H1 (cell line): ENCODE results near the gene VENTX. TPM values are rescaled to one million over a fixed set of nuclear protein-coding genes. Genes with fewer than 3 reads are reported as not detected.

Source experiments
- CTCF ChIA-PET: fragments of 300-600 bp; sonication (Branson Sonifier 250); formaldehyde crosslinking; loops from one replicate; lab custom pipeline; 2021; ENCODE audit not compliant: partially characterized antibody; lab: Charles Lee
- POLR2A ChIA-PET: fragments of 300-600 bp; sonication (Branson Sonifier 250); formaldehyde crosslinking; loops from one replicate; lab custom pipeline; 2021; ENCODE audit warnings: inconsistent platforms; ENCODE audit not compliant: partially characterized antibody; lab: Charles Lee
- DNase-seq, 2 experiments: peaks; one replicate each; pipeline versions ENCODE4 v3.0.0 to v3.0.0-alpha.2; 2010 to 2022; ENCODE audit warnings: low spot score in 2 of 2, low read depth in 1 of 2, mixed read lengths in 1 of 2
- FAIRE-seq: peaks from 2 replicates; lab custom pipeline; 2011; peaks lifted over from hg19 to GRCh38; lab: Jason Lieb, UNC
- H2AFZ ChIP-seq: 2 replicates; pipeline ENCODE4 v1.8.1; 2012; ENCODE audit warnings: low read length, inconsistent platforms
- H2AK5ac ChIP-seq: 2 replicates; pipeline ENCODE4 v1.6.1; 2013; ENCODE audit warnings: low read depth, low read length
- H2BK120ac ChIP-seq: replicated peaks from 2 replicates; pipeline ENCODE3; 2013; ENCODE audit warnings: low read depth, low read length, inconsistent platforms
- H2BK12ac ChIP-seq: 2 replicates; pipeline ENCODE4 v1.6.1; 2013; ENCODE audit warnings: low read depth, low read length
- H2BK15ac ChIP-seq: 2 replicates; pipeline ENCODE4 v1.6.1; 2013; ENCODE audit warnings: low read length
- H2BK20ac ChIP-seq: 2 replicates; pipeline ENCODE4 v1.6.1; 2013; ENCODE audit warnings: low read length
- H2BK5ac ChIP-seq: 2 replicates; pipeline ENCODE4 v1.6.1; 2013; ENCODE audit warnings: low read depth, low read length
- H3K14ac ChIP-seq: 2 replicates; pipeline ENCODE4 v1.6.1; 2013; ENCODE audit warnings: inconsistent platforms; ENCODE audit not compliant: insufficient read length
- H3K18ac ChIP-seq: 2 replicates; pipeline ENCODE4 v1.6.1; 2013; ENCODE audit warnings: low read length; ENCODE audit errors: extremely low read depth
- H3K23ac ChIP-seq: 2 replicates; pipeline ENCODE4 v1.6.1; 2013; ENCODE audit warnings: inconsistent platforms; ENCODE audit not compliant: insufficient read length
- H3K23me2 ChIP-seq: 2 replicates; pipeline ENCODE4 v1.6.1; 2013; ENCODE audit warnings: low read depth, low read length
- H3K27ac ChIP-seq: 2 replicates; pipeline ENCODE4 v1.6.1; 2011; ENCODE audit warnings: low read depth, low read length, inconsistent platforms
- H3K27me3 ChIP-seq, 4 experiments: replicated peaks in 1 of 4; 1 replicate in 1 of 4; 2 replicates in 3 of 4; pipeline versions ENCODE4 v1.6.1 to v1.8.1; 2011 to 2013; ENCODE audit warnings: low read length in 3 of 4, mild to moderate bottlenecking in 3 of 4, inconsistent platforms in 2 of 4, mixed read lengths in 2 of 4, moderate library complexity in 1 of 4; ENCODE audit not compliant: control insufficient read depth in 3 of 4, insufficient read depth in 3 of 4; ENCODE audit errors: extremely low read depth in 1 of 4
- H3K36me3 ChIP-seq, 4 experiments: 2 replicates each; pipeline versions ENCODE4 v1.6.1 to v1.8.1; 2011 to 2013; ENCODE audit warnings: mild to moderate bottlenecking in 4 of 4, low read length in 3 of 4, moderate library complexity in 2 of 4, control low read depth in 1 of 4, inconsistent platforms in 1 of 4; ENCODE audit not compliant: insufficient read depth in 4 of 4, control insufficient read depth in 2 of 4
- H3K4ac ChIP-seq: replicated peaks from 2 replicates; pipeline ENCODE3; 2013; ENCODE audit warnings: low read length, low read depth, mixed read lengths, inconsistent platforms; ENCODE audit not compliant: insufficient read length
- H3K4me1 ChIP-seq, 4 experiments: replicated peaks in 1 of 4; 1 replicate in 1 of 4; 2 replicates in 3 of 4; pipeline versions ENCODE4 v1.6.1 to v1.8.1; 2011 to 2013; ENCODE audit warnings: low read length in 3 of 4, inconsistent platforms in 2 of 4, mixed read lengths in 1 of 4; ENCODE audit not compliant: insufficient read depth in 4 of 4, control insufficient read depth in 3 of 4
- H3K4me2 ChIP-seq, 2 experiments: 2 replicates each; pipeline versions ENCODE4 v1.6.1 to v1.8.1; 2011 to 2013; ENCODE audit warnings: low read depth in 2 of 2, low read length in 2 of 2, control low read depth in 1 of 2, inconsistent platforms in 1 of 2, mild to moderate bottlenecking in 1 of 2; ENCODE audit not compliant: insufficient read depth in 1 of 2
- H3K4me3 ChIP-seq, 4 experiments: fragments of 200-600, 300-600 bp in 1 of 4; sonication (generic), shearing (Covaris generic), sonication (Bioruptor Twin) in 1 of 4; 2 replicates each; pipeline versions ENCODE4 v1.5.1 to v1.8.1; 2011 to 2016; ENCODE audit warnings: low read length in 4 of 4, low read depth in 3 of 4, control low read depth in 2 of 4, inconsistent platforms in 2 of 4, mild to moderate bottlenecking in 2 of 4, mixed read lengths in 1 of 4, moderate library complexity in 1 of 4; ENCODE audit not compliant: insufficient read depth in 2 of 4; ENCODE audit errors: extremely low read depth in 1 of 4
- H3K56ac ChIP-seq: replicated peaks from 2 replicates; pipeline ENCODE3; 2013; ENCODE audit warnings: low read depth, mild to moderate bottlenecking, mixed read lengths, low read length, inconsistent platforms; ENCODE audit not compliant: insufficient read length
- H3K79me1 ChIP-seq: 2 replicates; pipeline ENCODE4 v1.6.1; 2013; ENCODE audit warnings: low read depth, low read length, control low read depth
- H3K79me2 ChIP-seq, 2 experiments: 2 replicates each; pipeline versions ENCODE4 v1.6.1 to v1.8.1; 2012 to 2013; ENCODE audit warnings: low read length in 2 of 2, mild to moderate bottlenecking in 2 of 2, inconsistent platforms in 1 of 2; ENCODE audit not compliant: insufficient read depth in 2 of 2, control insufficient read depth in 1 of 2
- H3K9ac ChIP-seq, 4 experiments: replicated peaks in 1 of 4; 1 replicate in 1 of 4; 2 replicates in 3 of 4; pipeline versions ENCODE4 v1.6.1 to v1.8.1; 2011 to 2013; ENCODE audit warnings: low read depth in 3 of 4, low read length in 3 of 4, control low read depth in 2 of 4, mild to moderate bottlenecking in 2 of 4, moderate library complexity in 2 of 4, inconsistent platforms in 1 of 4; ENCODE audit errors: extremely low read depth in 1 of 4
- H3K9me3 ChIP-seq, 2 experiments: 2 replicates each; pipeline versions ENCODE4 v1.6.1 to v1.8.1; 2012 to 2013; ENCODE audit warnings: mild to moderate bottlenecking in 2 of 2, moderate library complexity in 2 of 2, control low read depth in 1 of 2, inconsistent platforms in 1 of 2, low read depth in 1 of 2, low read length in 1 of 2, mixed read lengths in 1 of 2; ENCODE audit not compliant: insufficient read depth in 2 of 2
- H4K20me1 ChIP-seq, 2 experiments: replicated peaks in 1 of 2; 2 replicates each; pipeline versions ENCODE3 to v1.8.1; 2011 to 2013; ENCODE audit warnings: inconsistent platforms in 2 of 2, low read length in 2 of 2, mild to moderate bottlenecking in 1 of 2; ENCODE audit not compliant: insufficient read depth in 2 of 2, control insufficient read depth in 1 of 2
- H4K5ac ChIP-seq: 2 replicates; pipeline ENCODE4 v1.6.1; 2013; ENCODE audit warnings: low read length, low read depth, mixed read lengths, inconsistent platforms; ENCODE audit not compliant: insufficient read length
- H4K8ac ChIP-seq: 2 replicates; pipeline ENCODE4 v1.8.0; 2013; ENCODE audit warnings: mild to moderate bottlenecking, moderate library complexity, low read length, inconsistent platforms; ENCODE audit not compliant: insufficient read depth; ENCODE audit errors: extremely low read depth
- H4K91ac ChIP-seq: replicated peaks from 2 replicates; pipeline ENCODE3; 2013; ENCODE audit warnings: low read length, mixed read lengths, inconsistent platforms; ENCODE audit not compliant: insufficient read length
- CHD2 ChIP-seq: IDR thresholded peaks from 2 replicates; pipeline ENCODE4 v1.6.1; 2012; ENCODE audit warnings: low read length, improper control_type of control experiment
- CTBP2 ChIP-seq: IDR thresholded peaks from 2 replicates; pipeline ENCODE4 v1.7.0; 2011; ENCODE audit warnings: borderline replicate concordance, mild to moderate bottlenecking, moderate library complexity, mixed read lengths, low read length; ENCODE audit not compliant: insufficient read depth, insufficient read length
- EGR1 ChIP-seq: IDR thresholded peaks from 2 replicates; pipeline ENCODE4 v1.6.1; 2011; ENCODE audit warnings: low read depth, low read length, borderline replicate concordance
- JUN ChIP-seq: IDR thresholded peaks from 2 replicates; pipeline ENCODE4 v1.6.1; 2011; ENCODE audit warnings: low read depth, mild to moderate bottlenecking, improper control_type of control experiment, low read length
- KDM1A ChIP-seq: fragments of 200-600, 300-600 bp; sonication (generic); IDR thresholded peaks from 2 replicates; pipeline ENCODE4 v1.7.1; 2016; ENCODE audit warnings: mild to moderate bottlenecking, low read length, borderline replicate concordance
- MAFK ChIP-seq: IDR thresholded peaks from 2 replicates; pipeline ENCODE4 v1.6.1; 2012; ENCODE audit warnings: low read depth, mild to moderate bottlenecking, improper control_type of control experiment, low read length
- POLR2AphosphoS5 ChIP-seq: IDR thresholded peaks from 2 replicates; pipeline ENCODE4 v1.6.1; 2011; ENCODE audit warnings: low read depth, low read length
- SIN3A ChIP-seq, 2 experiments: IDR thresholded peaks in 1 of 2; conservative IDR thresholded peaks in 1 of 2; 2 replicates each; pipeline ENCODE4 v1.6.1; 2011 to 2012; ENCODE audit warnings: low read length in 2 of 2, improper control_type of control experiment in 1 of 2, low read depth in 1 of 2, mild to moderate bottlenecking in 1 of 2
- TAF7 ChIP-seq: optimal IDR thresholded peaks from 2 replicates; pipeline ENCODE3; 2011; ENCODE audit warnings: low read depth, mild to moderate bottlenecking, inconsistent platforms, low read length, moderate library complexity, borderline replicate concordance
- WGBS, 2 experiments: shearing (Covaris generic) in 1 of 2; methylation state at CpG; one replicate each; pipeline versions ENCODE4 v1.1.6 to v1.1.7; 2013 to 2015; ENCODE audit warnings: low lambda C conversion rate in 2 of 2, mixed read lengths in 2 of 2, inconsistent platforms in 1 of 2, low coverage in 1 of 2, missing lambda C conversion rate in 1 of 2; ENCODE audit not compliant: insufficient replicate concordance in 2 of 2, insufficient coverage in 1 of 2, insufficient read length in 1 of 2; ENCODE audit errors: extremely low coverage in 1 of 2, missing lambda C conversion rate in 1 of 2; 5-methylcytosine and 5-hydroxymethylcytosine counted together
- polyA plus RNA-seq, 7 experiments: library from polyadenylated mRNA; depleted of rRNA in 3 of 7; stranded (reverse) in 5 of 7; unstranded in 2 of 7; fragments of >200 nt in 5 of 7; fragments of 200-250 nt in 2 of 7; gene quantifications; 1 replicate in 5 of 7; 2 replicates in 1 of 7; 4 replicates in 1 of 7; pipeline versions ENCODE4 v1.2.1 to v1.2.3, GENCODE V29; 2011 to 2013; ENCODE audit warnings: missing spikeins in 2 of 7, mixed read lengths in 2 of 7
- total RNA-seq: library from RNA; stranded (reverse); fragmentation: NEBNext Ultra II Directional; extraction: Animal tissue kit (Norgen Biotek cat#: 25700); gene quantifications from 2 replicates; pipeline ENCODE4 v1.2.1, GENCODE V29; 2021
- TF ChIP-seq, protein P1 (sequence below): IDR thresholded peaks from 2 replicates; pipeline ENCODE4 v1.6.1; 2012; ENCODE audit warnings: inconsistent platforms
- TF ChIP-seq, protein P2 (sequence below): IDR thresholded peaks from 2 replicates; pipeline ENCODE4 v1.6.1; 2011; ENCODE audit warnings: low read length, improper control_type of control experiment

The VENTX gene
- total and polyA plus RNA-seq, 2 of the 8 experiments (the other 6 are each of a cell fraction or from before 2014, with no cell fraction given): 5.6 TPM

- Histone ChIP-seq H2BK5ac (peak overlapping the region; percentile 88; the same call in 1 of the 2 replicates), H3K56ac (peak overlapping the region; percentile 49), H3K23me2 (peaks cover 8% of the 10 kb centered on the region; the same call in 1 of the 2 replicates), H4K20me1 (no peaks in the 10 kb centered on the region), H3K27me3 (peaks cover 8 to 21% (median 19%) of the 10 kb centered on the region in 4 experiments), H2BK12ac (no peak overlapping the region; the same call in 1 of the 2 replicates), H2AK5ac (no peak overlapping the region), H3K23ac (no peak overlapping the region), H3K18ac (peak overlapping the region; percentile 32; the same call in 1 of the 2 replicates), H3K4ac (peak overlapping the region; percentile 85), H3K9ac (no peak overlapping the region), H3K4me3 (no peak overlapping the region), H3K79me2 (no peaks in the 10 kb centered on the region), H2BK20ac (no peak overlapping the region), H2BK15ac (no peak overlapping the region), H4K5ac (peak overlapping the region; percentile 70), H3K27ac (no peak overlapping the region), H3K9me3 (no peaks in the 10 kb centered on the region), H3K79me1 (no peaks in the 10 kb centered on the region), H2BK120ac (peak overlapping the region; percentile 83), H3K14ac (no peak overlapping the region), H3K4me1 (peaks cover 0 to 13% (median 5%) of the 10 kb centered on the region in 4 experiments; a peak in 5 of 7 replicates), H3K36me3 (no peaks in the 10 kb centered on the region), H3K4me2 (no peak overlapping the region), H4K91ac (peak overlapping the region; percentile 91), H4K8ac (peak overlapping the region; percentile 84; the same call in 1 of the 2 replicates), H2AFZ (no peak overlapping the region)
- POLR2A ChIA-PET: interaction anchor here (0.9 to 1.4 kb wide), 5 partner anchors 9 to 50 kb away, joined by 3 to 6 read pairs (median 3); partner anchors contain the start of gene VENTX
- DNase-seq (no peak), FAIRE-seq (no peak)
- WGBS, 2 experiments: 93% methylated on average over 23 of the region's 23 CpGs; no CpG with 5 or more reads in 1 of the 2 experiments
- no peak for TF ChIP-seq SIN3A (conservative IDR thresholded peaks at IDR 0.05 in 1 of 2, IDR thresholded peaks at IDR 0.05 in 1 of 2; ENCODE audit: low read depth in 1 of 2, low read length in 2 of 2)
- no peak for TF ChIP-seq POLR2AphosphoS5
- TF ChIP-seq CHD2: no peak
- no peak for TF ChIP-seq KDM1A
- TF ChIP-seq, protein P1, sequence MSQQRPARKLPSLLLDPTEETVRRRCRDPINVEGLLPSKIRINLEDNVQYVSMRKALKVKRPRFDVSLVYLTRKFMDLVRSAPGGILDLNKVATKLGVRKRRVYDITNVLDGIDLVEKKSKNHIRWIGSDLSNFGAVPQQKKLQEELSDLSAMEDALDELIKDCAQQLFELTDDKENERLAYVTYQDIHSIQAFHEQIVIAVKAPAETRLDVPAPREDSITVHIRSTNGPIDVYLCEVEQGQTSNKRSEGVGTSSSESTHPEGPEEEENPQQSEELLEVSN: no peak
- no peak for TF ChIP-seq EGR1
- TF ChIP-seq, protein P2, sequence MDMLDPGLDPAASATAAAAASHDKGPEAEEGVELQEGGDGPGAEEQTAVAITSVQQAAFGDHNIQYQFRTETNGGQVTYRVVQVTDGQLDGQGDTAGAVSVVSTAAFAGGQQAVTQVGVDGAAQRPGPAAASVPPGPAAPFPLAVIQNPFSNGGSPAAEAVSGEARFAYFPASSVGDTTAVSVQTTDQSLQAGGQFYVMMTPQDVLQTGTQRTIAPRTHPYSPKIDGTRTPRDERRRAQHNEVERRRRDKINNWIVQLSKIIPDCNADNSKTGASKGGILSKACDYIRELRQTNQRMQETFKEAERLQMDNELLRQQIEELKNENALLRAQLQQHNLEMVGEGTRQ: no peak
- TF ChIP-seq TAF7: no peak
- no peak for TF ChIP-seq CTBP2
- no peak for TF ChIP-seq MAFK
- no peak for TF ChIP-seq JUN
- CTCF ChIA-PET: interaction anchor here (0.7 to 2.2 kb wide), 11 partner anchors 13 to 102 kb away, joined by 3 to 12 read pairs (median 4); partner anchors contain the start of gene ADAM8
Measured at GRCh38 chr10:133225707-133226191, 11.9 kb upstream of the VENTX start.
